Right lobe of liver (tissue), 4 donors: Measurements from ENCODE around the gene UNC119.

Experiments used
- POLR2A ChIP-seq: fragments of 450-650 bp; IDR thresholded peaks from one replicate; pipeline ENCODE4 v1.6.1; 2017; ENCODE audit warnings: antibody characterized with exemption, mild to moderate bottlenecking
- TF ChIP-seq, protein P1 (sequence below), 4 donors: fragments of 200-600 bp in 3 of 4; fragments of 450-650 bp in 1 of 4; IDR thresholded peaks; one replicate each; pipeline versions ENCODE4 v1.5.1 to v1.8.0; 2016 to 2022; ENCODE audit warnings: antibody characterized with exemption in 4 of 4, mild to moderate bottlenecking in 2 of 4
- donor health status: DM: no; HTN: no; CAD: no.
- donor health status: DM: no; HTN: no; CAD: no.
- donor health status: DM: no; HTN: yes; CAD: no.

DNA sequence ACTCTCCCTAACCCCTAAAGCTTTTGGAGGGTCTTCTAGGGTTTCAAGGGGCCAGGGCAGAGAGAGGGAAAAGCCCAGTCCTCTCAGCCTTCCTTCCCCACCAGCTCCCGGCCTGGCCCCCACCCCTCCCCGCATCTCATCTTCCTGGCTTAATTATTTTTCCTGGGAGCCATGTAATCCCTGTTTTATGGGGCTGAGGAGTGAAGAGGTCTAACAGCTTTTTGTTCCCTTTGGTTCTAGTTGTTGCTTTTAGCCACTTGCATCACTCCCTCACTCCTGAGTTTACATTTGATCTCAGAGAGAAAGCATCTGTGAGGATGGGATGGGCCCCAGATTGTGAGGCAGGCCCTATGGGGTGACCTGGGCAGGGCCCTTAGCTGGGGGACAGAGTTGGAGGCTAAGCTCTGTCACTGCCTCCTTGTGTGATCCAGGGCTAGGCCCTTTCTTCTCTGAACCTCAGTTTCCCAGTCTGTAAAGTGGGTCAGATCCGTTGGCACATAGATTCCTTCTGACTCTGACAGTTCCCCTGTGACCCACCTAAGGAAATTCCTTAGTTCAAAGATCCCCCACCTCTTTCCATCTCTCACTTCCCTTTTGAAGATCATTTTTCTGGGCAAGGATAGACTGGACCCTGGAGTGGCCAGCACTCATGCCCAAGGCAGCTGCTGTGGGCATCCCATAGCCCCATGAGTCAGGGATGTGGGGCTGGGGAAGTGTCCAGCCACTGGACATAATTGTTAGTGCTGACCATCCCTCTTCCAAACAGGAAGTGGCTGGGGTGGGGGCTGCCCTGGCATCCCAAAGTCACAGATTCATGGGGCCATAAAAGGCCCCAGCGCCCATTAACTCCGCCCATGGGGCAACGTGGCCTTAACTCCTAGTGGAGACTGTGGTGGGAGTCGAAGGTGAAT is 20.1 kb downstream of the UNC119 start:
- TF ChIP-seq, protein P1, sequence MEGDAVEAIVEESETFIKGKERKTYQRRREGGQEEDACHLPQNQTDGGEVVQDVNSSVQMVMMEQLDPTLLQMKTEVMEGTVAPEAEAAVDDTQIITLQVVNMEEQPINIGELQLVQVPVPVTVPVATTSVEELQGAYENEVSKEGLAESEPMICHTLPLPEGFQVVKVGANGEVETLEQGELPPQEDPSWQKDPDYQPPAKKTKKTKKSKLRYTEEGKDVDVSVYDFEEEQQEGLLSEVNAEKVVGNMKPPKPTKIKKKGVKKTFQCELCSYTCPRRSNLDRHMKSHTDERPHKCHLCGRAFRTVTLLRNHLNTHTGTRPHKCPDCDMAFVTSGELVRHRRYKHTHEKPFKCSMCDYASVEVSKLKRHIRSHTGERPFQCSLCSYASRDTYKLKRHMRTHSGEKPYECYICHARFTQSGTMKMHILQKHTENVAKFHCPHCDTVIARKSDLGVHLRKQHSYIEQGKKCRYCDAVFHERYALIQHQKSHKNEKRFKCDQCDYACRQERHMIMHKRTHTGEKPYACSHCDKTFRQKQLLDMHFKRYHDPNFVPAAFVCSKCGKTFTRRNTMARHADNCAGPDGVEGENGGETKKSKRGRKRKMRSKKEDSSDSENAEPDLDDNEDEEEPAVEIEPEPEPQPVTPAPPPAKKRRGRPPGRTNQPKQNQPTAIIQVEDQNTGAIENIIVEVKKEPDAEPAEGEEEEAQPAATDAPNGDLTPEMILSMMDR (IDR thresholded peaks at IDR 0.05) = no peak
- no peak for TF ChIP-seq POLR2A
